Measurements from ENCODE around the gene FCRL1.

The FCRL1 gene

GRCh38 chr1:157819896-157820295 lies at the start of gene FCRL1:
FCRL1 (minus strand) TSS chr1:157820120; CDS start chr1:157820037, 83 bp downstream.
- DNase-seq: no peak

- no peak for DNase-seq
These were observed 48.7 kb upstream of the FCRL1 start for GRCh38 chr1:157868654-157869053.

GRCh38 chr1:157862114-157863070 lies 42.5 kb upstream of the FCRL1 start:
- no peak for DNase-seq

- no peak for DNase-seq
These were observed 36.6 kb upstream of the FCRL1 start for GRCh38 chr1:157856538-157856937.

- no peak for DNase-seq
These were observed 32.6 kb upstream of the FCRL1 start for GRCh38 chr1:157852476-157852875.

GRCh38 chr1:157849229-157849875 lies 29.4 kb upstream of the FCRL1 start:
- no peak for DNase-seq

GRCh38 chr1:157844089-157844830 lies 24.3 kb upstream of the FCRL1 start:
- no peak for DNase-seq

- no peak for DNase-seq
These were observed 23.0 kb upstream of the FCRL1 start for GRCh38 chr1:157842939-157843338.

GRCh38 chr1:157841708-157842107 lies 21.8 kb upstream of the FCRL1 start, which contains the start of gene CD5L:
CD5L (minus strand) TSS chr1:157841808; CDS start chr1:157841701, 107 bp downstream.
- DNase-seq: no peak

GRCh38 chr1:157838966-157839365 lies 19.0 kb upstream of the FCRL1 start:
- DNase-seq: no peak

GRCh38 chr1:157834430-157834829 lies 14.5 kb upstream of the FCRL1 start:
- no peak for DNase-seq

GRCh38 chr1:157833145-157833544 lies 13.2 kb upstream of the FCRL1 start:
- DNase-seq: peak; percentile 53

- DNase-seq: peak; percentile 45
These were observed 12.2 kb upstream of the FCRL1 start for GRCh38 chr1:157831968-157832626.

- no peak for DNase-seq
These were observed 11.0 kb upstream of the FCRL1 start for GRCh38 chr1:157830887-157831286.

- DNase-seq: no peak
These were observed 9.8 kb upstream of the FCRL1 start for GRCh38 chr1:157829711-157830110.

- DNase-seq: no peak
These were observed 9.3 kb upstream of the FCRL1 start for GRCh38 chr1:157829210-157829609.

GRCh38 chr1:157820299-157820698 lies 379 bp upstream of the FCRL1 start:
- DNase-seq: no peak

- no peak for DNase-seq
These were observed 705 bp downstream of the FCRL1 start for GRCh38 chr1:157819215-157819614.

GRCh38 chr1:157813269-157813668 lies 6.7 kb downstream of the FCRL1 start:
- DNase-seq: no peak

GRCh38 chr1:157806431-157807149 lies 13.3 kb downstream of the FCRL1 start:
- no peak for DNase-seq

- no peak for DNase-seq
These were observed 16.1 kb downstream of the FCRL1 start for GRCh38 chr1:157803851-157804250.

GRCh38 chr1:157799996-157800395 lies 19.9 kb downstream of the FCRL1 start:
- no peak for DNase-seq

All from islet precursor cell (in vitro differentiated cells).